ENCODE data around the gene ISL2.

- TF ChIP-seq CTCF (conservative IDR thresholded peaks at IDR 0.05 in 1 of 2, IDR thresholded peaks at IDR 0.05 in 1 of 2; ENCODE audit: low read depth in 1 of 2, low read length in 2 of 2) (no peak), EZH2 (IDR thresholded peaks at IDR 0.05; ENCODE audit: low read length, missing control alignments) (no peak)
Observed at GRCh38 chr15:76376029-76376428, 39.5 kb downstream of the ISL2 start.

Data from fibroblast of lung (primary cell).